GM12865 (cell line): Measurements from ENCODE around the gene GTPBP3.
A peak's percentile ranks its signal among the peaks of the same experiment; 100 is the strongest.

Experiments
- DNase-seq: peaks from one replicate; pipeline ENCODE4 v3.0.0; 2010; ENCODE audit warnings: low read depth
- H3K4me3 ChIP-seq: 2 replicates; pipeline ENCODE4 v1.5.1; 2011; ENCODE audit warnings: mild to moderate bottlenecking, low read depth, low read length, control low read depth
- CTCF ChIP-seq: IDR thresholded peaks from 2 replicates; pipeline ENCODE4 v1.5.1; 2011; ENCODE audit warnings: low read length, control low read depth, low read depth, inconsistent platforms; ENCODE audit not compliant: insufficient read depth; ENCODE audit errors: missing control alignments

The GTPBP3 gene

GRCh38 chr19:17329366-17330261 is 7.7 kb upstream of the GTPBP3 start:
- no peak for DNase-seq
- H3K4me3 ChIP-seq = no peak overlapping the region
- TF ChIP-seq CTCF = no peak

GRCh38 chr19:17330262-17331044 is 6.9 kb upstream of the GTPBP3 start:
- no peak overlapping the region for H3K4me3 ChIP-seq
- no peak for TF ChIP-seq CTCF

GRCh38 chr19:17331045-17331558 is 6.3 kb upstream of the GTPBP3 start:
- no peak overlapping the region for H3K4me3 ChIP-seq
- DNase-seq = no peak
- no peak for TF ChIP-seq CTCF

More at GRCh38 chr19:17330262-17331044, 6.9 kb upstream of the GTPBP3 start:
- no peak for DNase-seq

GRCh38 chr19:17332360-17332676 is 5.0 kb upstream of the GTPBP3 start:
- no peak overlapping the region for H3K4me3 ChIP-seq
- DNase-seq = no peak
- no peak for TF ChIP-seq CTCF

GRCh38 chr19:17332677-17333581 is 4.4 kb upstream of the GTPBP3 start:
- DNase-seq = peak; percentile 71
- no peak overlapping the region for H3K4me3 ChIP-seq

More at GRCh38 chr19:17332677-17333581, 4.4 kb upstream of the GTPBP3 start:
- TF ChIP-seq CTCF = no peak
